OCI-LY1 (cell line): ENCODE measurements around the gene SCN8A.

ENCODE experiments used
- CTCF ChIP-seq: fragments of 200-600 bp; sonication (generic), shearing (Covaris generic); IDR thresholded peaks from 2 replicates; pipeline ENCODE4 v1.5.1; 2017; ENCODE audit warnings: mild to moderate bottlenecking, antibody characterized with exemption, low read length, moderate library complexity, mixed read lengths
- EZH2 ChIP-seq: fragments of 200-600 bp; sonication (generic), shearing (Covaris generic); IDR thresholded peaks from 2 replicates; pipeline ENCODE4 v1.8.0; 2017; ENCODE audit warnings: borderline replicate concordance, mixed run types, mild to moderate bottlenecking, antibody characterized with exemption, low read length, moderate library complexity, mixed read lengths

- TF ChIP-seq EZH2 (no peak), CTCF (no peak)
These were observed 149.5 kb downstream of the SCN8A start for GRCh38 chr12:51740536-51740935.
